Activated naive CD8-positive, alpha-beta T cell treated with anti-CD3 and anti-CD28 coated beads, Interleukin-2, amount 50 U/mL, for 16 hours (primary cell): ENCODE data around the gene TRIP13.

Source experiments
- DNase-seq: peaks from one replicate; pipeline ENCODE4 v3.0.0-alpha.2; 2020; ENCODE audit warnings: low read depth, low spot score

The TRIP13 gene

DNA sequence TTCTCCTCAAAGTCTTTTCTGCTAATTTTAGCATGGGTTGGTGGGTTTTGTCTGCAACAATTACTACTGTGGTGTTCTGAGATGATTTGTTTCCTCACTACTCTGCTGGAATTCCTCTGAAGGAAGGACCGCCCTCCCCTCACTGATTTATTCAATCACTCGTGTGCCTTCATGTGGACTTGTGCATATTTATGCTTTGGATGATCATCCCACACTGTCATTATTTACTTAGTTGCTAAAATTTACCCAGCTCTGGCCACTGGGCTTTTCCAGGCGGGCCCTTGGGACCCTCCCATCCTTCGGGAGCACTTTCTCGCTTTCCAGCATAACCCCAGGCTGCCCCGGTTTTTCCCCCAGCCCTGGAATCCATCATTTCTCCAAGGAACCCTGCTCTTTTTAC lies 74.3 kb downstream of the TRIP13 start:
- no peak for DNase-seq
